GM18520 (cell line): ENCODE measurements around the gene CHCHD6.

Source experiments
- ATAC-seq: cut with Tn5 transposase; IDR thresholded peaks from one replicate; pipeline ENCODE4 v1.9.1; 2021; ENCODE audit not compliant: unreplicated experiment

Gene CHCHD6

GRCh38 chr3:126956866-126957650 is 253.0 kb downstream of the CHCHD6 start:
- ATAC-seq, result no peak

- ATAC-seq, result no peak
Observed at GRCh38 chr3:126957776-126958637, 254.0 kb downstream of the CHCHD6 start.

- no peak for ATAC-seq
Observed at GRCh38 chr3:126958638-126959085, 254.6 kb downstream of the CHCHD6 start.

- ATAC-seq, result no peak
Observed at GRCh38 chr3:126959136-126959920, 255.3 kb downstream of the CHCHD6 start.

GRCh38 chr3:126959921-126960603 is 256.0 kb downstream of the CHCHD6 start:
- ATAC-seq, result no peak

- no peak for ATAC-seq
Observed at GRCh38 chr3:126960604-126960995, 256.6 kb downstream of the CHCHD6 start.

- ATAC-seq, result no peak
Observed at GRCh38 chr3:126961191-126961790, 257.3 kb downstream of the CHCHD6 start.

- ATAC-seq, result no peak
Observed at GRCh38 chr3:126961791-126962461, 257.9 kb downstream of the CHCHD6 start.

- ATAC-seq, result no peak
Observed at GRCh38 chr3:126962756-126963155, 258.7 kb downstream of the CHCHD6 start.

- ATAC-seq, result no peak
Observed at GRCh38 chr3:126963261-126964190, 259.5 kb downstream of the CHCHD6 start.

- ATAC-seq, result no peak
Observed at GRCh38 chr3:126964261-126964660, 260.2 kb downstream of the CHCHD6 start.

- no peak for ATAC-seq
Observed at GRCh38 chr3:126964950-126965349, 260.9 kb downstream of the CHCHD6 start.

- ATAC-seq, result no peak
Observed at GRCh38 chr3:126965526-126966080, 261.6 kb downstream of the CHCHD6 start.

- ATAC-seq, result no peak
Observed at GRCh38 chr3:126967386-126967785, 263.3 kb downstream of the CHCHD6 start.

GRCh38 chr3:126968391-126969390 is 264.7 kb downstream of the CHCHD6 start:
- no peak for ATAC-seq

GRCh38 chr3:126969586-126969985 is 265.5 kb downstream of the CHCHD6 start:
- no peak for ATAC-seq

GRCh38 chr3:126970101-126970500 is 266.1 kb downstream of the CHCHD6 start:
- ATAC-seq, result no peak
